HG03159 (cell line): ENCODE results near the gene SVIL.

Experiments used
- ATAC-seq: cut with Tn5 transposase; IDR thresholded peaks from one replicate; pipeline ENCODE4 v1.9.1; 2021; ENCODE audit warnings: mild to moderate bottlenecking, moderate library complexity; ENCODE audit not compliant: unreplicated experiment

Gene SVIL

GRCh38 chr10:29431711-29432110, 203.1 kb downstream of the SVIL start:
- no peak for ATAC-seq

DNA sequence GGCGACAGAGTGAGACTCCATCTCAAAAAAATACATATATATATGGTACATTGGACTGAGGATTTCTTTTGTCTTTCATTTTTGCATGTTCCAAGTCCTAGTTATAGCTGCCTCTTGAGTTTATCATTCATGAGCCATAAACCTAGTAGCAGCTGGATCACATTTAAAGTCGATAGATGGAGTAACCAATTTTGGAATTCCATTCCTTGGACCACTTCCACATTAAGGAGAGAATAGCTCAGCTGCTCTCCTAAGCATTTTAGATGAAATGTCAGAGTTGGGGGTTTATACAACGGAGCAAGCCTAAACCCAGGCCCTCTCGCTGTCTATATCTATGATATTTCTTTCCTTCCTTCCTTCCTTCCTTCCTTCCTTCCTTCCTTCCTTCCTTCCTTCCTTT, 204.7 kb downstream of the SVIL start:
- no peak for ATAC-seq

GRCh38 chr10:29428486-29428885, 206.3 kb downstream of the SVIL start:
- no peak for ATAC-seq

DNA sequence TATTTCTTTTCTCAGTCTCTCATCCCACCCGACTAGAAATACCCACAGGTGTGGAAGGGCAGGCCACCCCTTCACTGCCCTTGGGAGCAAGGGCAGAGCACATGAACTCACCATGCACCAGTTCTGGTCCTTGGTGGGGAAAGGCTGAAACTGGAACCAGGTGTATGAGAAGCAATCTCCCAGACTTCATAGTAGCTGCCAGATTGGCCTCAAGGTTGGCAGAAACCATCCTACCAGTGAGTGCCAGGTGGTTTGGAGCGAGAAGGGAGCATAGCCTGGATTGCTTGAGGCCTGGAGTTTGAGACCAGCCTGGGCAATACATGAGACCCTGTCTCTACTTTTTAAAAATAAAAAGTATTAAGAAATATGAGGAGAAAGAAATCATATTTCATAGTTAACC, 207.1 kb downstream of the SVIL start:
- no peak for ATAC-seq

DNA sequence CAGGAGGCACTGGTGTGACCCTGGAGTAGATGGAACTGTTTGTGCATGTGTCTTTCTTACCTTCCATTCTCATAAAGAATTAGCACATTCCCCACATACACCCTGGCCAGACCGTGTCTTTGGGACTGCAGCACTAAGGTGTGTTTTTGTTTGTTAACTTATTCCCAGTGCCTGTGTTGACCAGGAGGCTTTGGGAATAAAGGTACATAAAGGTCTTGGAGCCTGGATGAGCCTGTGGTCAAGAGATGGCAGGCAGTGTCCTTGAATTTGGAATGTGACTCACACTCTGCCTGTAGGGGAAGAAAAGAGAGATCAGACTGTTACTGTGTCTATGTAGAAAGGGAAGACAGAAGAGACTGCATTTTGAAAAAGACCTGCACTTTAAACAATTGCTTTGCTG, 208.4 kb downstream of the SVIL start:
- ATAC-seq, result no peak

DNA sequence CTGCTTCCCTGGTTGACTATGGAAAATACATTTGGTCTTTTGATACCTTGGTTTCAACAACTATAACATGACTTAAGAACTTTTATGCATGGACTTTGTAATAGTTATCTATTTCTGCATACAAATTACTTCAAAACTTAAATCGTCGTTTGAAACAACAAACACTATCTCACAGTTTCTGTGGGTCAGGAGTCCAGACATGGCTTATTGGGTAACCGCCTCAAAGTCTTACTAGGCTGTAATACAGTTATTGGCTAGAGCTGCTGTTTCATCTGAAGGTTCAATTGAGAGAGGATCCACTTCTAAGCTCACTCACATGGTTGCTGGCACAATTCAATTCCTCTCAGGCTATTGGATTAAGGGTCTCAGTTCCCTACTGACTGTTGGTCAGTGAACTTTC, 210.8 kb downstream of the SVIL start:
- ATAC-seq, result no peak

- ATAC-seq, result no peak
These were observed 214.0 kb downstream of the SVIL start for GRCh38 chr10:29420744-29421143.

- ATAC-seq, result no peak
These were observed 217.4 kb downstream of the SVIL start for GRCh38 chr10:29417324-29417723.

GRCh38 chr10:29415876-29416275, 218.9 kb downstream of the SVIL start:
- ATAC-seq, result no peak

DNA sequence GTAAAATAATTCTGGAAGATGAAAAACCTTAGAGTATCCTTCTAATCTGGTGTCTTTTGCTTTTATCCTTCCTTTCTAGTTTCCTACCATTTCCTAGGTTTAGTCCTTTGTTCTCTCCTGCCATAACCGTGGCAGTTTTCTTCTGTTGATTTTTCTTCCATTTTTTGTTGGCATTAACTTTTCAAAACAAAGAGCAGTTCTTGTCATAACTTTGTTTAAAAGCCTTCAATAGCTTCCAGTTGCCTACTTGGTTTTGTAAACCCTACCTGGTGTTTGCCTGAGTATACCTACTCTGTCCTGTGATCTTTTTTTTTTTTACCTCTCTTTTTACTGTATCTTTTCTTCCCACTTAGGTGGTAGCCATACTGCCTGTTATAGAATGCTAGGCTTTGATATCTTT, 220.3 kb downstream of the SVIL start:
- ATAC-seq, result no peak

- no peak for ATAC-seq
These were observed 222.3 kb downstream of the SVIL start for GRCh38 chr10:29412485-29412884.

DNA sequence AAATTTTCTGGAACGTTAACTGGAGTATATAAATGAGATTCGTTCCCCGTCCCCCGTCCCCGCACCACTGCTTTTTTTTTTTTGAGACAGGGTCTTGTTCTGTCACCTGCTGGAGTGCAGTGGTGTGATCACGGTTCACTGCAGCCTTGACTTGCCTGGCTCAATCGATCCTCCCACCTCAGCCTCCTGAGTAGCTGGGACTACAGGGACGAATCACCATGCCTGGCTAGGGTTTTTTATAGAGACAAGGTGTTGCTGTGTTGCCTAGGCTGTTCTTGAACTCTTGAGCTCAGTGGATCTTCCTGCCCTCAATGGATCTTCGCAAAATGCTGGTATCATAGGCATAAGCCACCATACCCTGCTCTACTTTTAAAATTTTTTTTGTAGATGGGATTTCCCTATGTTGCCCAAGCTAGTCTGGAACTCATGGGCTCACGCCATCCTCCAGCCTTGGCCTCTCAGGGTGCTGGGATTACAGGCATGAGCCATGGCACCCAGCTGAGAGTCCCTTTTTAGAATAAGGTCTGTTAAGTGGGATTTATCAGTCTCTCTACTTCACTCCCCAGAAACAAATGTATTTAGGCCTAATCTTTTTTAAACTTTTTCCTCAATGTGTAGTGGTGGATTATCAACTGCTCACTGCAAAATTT, 223.0 kb downstream of the SVIL start:
- no peak for ATAC-seq

DNA sequence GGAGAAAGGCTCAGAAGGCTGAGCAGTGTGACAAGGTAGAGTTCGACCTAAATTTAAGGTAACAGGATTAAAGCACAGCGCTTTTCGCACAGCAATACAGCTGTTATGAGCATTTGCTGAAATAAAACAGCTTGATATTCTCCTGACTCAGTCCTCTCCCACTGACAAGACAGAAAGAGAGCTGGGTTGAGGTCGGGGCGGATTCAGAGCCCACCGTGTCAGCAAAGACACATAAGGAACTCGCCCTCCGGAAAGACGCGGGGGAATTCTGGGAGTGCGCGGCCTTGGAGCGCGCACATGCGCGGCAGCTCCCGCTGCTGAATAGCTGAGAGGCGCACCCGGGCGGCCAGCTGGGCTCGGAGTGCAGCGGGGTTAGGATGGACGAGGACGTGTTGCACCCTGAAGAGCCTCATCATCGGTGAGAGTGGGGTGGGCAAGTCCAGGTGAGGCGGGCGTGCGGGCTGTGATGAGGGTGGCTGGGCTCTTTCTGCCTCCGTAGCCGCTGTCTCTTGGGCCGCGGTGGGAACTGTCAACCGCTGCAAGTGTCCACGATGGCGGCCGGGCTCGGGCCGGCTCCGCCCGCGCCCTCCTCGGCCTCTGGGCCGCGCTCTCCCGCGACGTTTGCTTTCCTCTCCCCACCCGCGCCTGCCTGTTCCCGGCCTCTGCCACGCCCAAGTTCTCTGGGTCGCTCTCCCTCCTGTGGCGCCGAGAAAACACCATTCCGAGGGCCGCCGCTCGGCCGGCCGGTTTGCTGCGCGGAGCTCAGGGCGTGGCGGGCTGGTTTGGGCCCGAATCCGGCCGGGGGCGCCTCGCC, 225.3 kb downstream of the SVIL start:
- peak; percentile 61 for ATAC-seq

DNA sequence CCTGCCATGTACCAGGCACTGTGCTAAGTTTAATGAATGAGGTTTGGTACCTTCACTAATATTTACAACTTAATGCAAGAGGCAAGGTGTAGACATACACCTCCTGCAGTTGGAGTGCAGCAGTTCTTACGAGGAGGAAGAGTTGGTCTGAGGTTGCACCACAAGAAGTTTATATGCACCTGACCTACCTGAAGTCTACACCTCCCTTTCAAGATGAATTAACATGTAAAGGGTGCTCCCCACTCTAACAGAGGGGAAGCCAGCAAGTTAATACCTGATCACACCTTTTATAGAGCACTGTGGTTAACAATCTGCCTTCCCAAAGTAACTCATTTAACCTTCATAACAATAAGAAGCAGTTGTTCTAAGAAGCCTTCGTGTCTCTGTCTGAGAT, 225.9 kb downstream of the SVIL start:
- no peak for ATAC-seq
